ENCODE data around the gene RAB11FIP4. TPM values are rescaled to one million over a fixed set of nuclear protein-coding genes. Genes with fewer than 3 reads are reported as not detected.
A peak's percentile ranks its signal among the peaks of the same experiment; 100 is the strongest.

Gene RAB11FIP4
- total RNA-seq, 1 donor from 2014 or later = 103 TPM

GRCh38 chr17:31497994-31498826 lies 106.7 kb downstream of the RAB11FIP4 start:
- Mint-ChIP-seq H3K27ac (ENCODE audit: unreplicated experiment) (no peak overlapping the region), H3K36me3 (ENCODE audit: unreplicated experiment) (no peaks in the 10 kb centered on the region), H3K4me3 (ENCODE audit: unreplicated experiment) (no peak overlapping the region), H3K4me1 (ENCODE audit: low read depth, unreplicated experiment) (peaks cover 28% of the 10 kb centered on the region), H3K27me3 (ENCODE audit: unreplicated experiment) (peaks cover 2% of the 10 kb centered on the region), H3K9me3 (ENCODE audit: unreplicated experiment) (peaks cover 6% of the 10 kb centered on the region)
- TF ChIP-seq, protein P1, sequence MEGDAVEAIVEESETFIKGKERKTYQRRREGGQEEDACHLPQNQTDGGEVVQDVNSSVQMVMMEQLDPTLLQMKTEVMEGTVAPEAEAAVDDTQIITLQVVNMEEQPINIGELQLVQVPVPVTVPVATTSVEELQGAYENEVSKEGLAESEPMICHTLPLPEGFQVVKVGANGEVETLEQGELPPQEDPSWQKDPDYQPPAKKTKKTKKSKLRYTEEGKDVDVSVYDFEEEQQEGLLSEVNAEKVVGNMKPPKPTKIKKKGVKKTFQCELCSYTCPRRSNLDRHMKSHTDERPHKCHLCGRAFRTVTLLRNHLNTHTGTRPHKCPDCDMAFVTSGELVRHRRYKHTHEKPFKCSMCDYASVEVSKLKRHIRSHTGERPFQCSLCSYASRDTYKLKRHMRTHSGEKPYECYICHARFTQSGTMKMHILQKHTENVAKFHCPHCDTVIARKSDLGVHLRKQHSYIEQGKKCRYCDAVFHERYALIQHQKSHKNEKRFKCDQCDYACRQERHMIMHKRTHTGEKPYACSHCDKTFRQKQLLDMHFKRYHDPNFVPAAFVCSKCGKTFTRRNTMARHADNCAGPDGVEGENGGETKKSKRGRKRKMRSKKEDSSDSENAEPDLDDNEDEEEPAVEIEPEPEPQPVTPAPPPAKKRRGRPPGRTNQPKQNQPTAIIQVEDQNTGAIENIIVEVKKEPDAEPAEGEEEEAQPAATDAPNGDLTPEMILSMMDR (IDR thresholded peaks at IDR 0.05; ENCODE audit: partially characterized antibody, unreplicated experiment) = no peak
- no peak for DNase-seq

DNA sequence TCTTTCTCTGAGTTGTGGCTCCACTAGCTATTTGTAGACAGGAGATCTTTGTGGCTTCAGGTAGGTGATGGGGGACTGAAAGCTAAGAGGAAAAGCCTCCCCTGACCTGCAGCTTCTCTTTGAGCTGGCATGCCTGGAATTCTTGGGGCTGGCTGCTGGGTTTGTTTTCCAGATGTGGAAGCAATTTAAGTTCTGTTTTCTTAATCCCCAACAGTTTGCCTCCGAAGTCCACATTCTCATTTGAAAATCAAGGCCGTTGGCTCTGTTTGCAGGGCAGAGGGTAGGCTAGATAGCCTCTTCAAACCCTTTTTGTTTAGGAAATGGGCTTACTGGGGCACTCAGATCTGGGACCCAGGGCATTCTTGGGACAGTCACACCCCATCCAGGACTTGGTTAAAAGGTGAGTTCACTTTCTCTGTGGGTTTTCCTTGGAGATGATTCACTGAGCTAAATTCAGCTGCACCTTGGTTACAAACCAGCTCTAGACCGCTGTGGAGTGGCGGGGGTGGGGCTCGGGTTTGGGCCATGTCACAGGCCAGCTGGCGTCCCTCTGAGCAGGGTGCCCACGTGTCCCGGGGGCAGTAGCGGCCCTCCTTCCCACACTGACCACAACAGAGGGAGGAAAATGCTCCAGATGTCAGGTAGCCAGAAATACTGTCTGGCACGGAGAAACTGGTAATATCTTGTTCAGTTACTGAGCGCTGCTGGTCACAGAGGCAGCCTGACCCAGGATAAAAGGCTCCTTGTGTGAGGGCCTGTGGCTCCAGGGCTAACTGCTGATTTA lies 108.5 kb downstream of the RAB11FIP4 start:
- Mint-ChIP-seq H3K4me3 (ENCODE audit: unreplicated experiment) (no peak overlapping the region), H3K27ac (ENCODE audit: unreplicated experiment) (peak overlapping the region; percentile 28), H3K9me3 (ENCODE audit: unreplicated experiment) (peaks cover 5% of the 10 kb centered on the region), H3K36me3 (ENCODE audit: unreplicated experiment) (no peaks in the 10 kb centered on the region), H3K4me1 (ENCODE audit: low read depth, unreplicated experiment) (peaks cover 21% of the 10 kb centered on the region), H3K27me3 (ENCODE audit: unreplicated experiment) (peaks cover under 1% of the 10 kb centered on the region)
- TF ChIP-seq, protein P1 (IDR thresholded peaks at IDR 0.05; ENCODE audit: partially characterized antibody, unreplicated experiment) = no peak
- peak; percentile 66 for DNase-seq

DNA sequence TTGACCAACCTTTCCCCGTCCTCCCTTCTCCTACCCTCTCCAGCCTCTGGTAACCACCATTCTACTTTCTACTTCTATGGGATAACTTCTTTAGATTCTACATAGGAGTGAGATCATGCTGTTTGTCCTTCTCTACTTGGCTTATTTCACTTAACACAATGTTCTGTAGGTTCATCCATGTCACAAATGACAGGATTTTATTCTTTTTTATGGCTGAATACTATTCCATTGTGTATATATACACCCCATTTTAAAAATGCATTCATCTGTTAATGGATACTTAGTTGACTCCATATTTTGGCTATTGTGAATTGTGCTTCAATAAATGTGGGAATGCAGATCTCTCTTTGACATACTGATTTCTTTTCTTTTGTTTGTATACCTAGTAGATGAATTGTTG lies 115.0 kb downstream of the RAB11FIP4 start:
- H3K27me3 Mint-ChIP-seq (ENCODE audit: unreplicated experiment) = peaks cover 2% of the 10 kb centered on the region
- no peak for DNase-seq
- H3K4me1 Mint-ChIP-seq (ENCODE audit: low read depth, unreplicated experiment) = peaks cover 9% of the 10 kb centered on the region
- peaks cover 3% of the 10 kb centered on the region for H3K9me3 Mint-ChIP-seq (ENCODE audit: unreplicated experiment)
- no peak overlapping the region for H3K4me3 Mint-ChIP-seq (ENCODE audit: unreplicated experiment)
- no peaks in the 10 kb centered on the region for H3K36me3 Mint-ChIP-seq (ENCODE audit: unreplicated experiment)
- TF ChIP-seq, protein P1 (IDR thresholded peaks at IDR 0.05; ENCODE audit: partially characterized antibody, unreplicated experiment) = no peak
- no peak overlapping the region for H3K27ac Mint-ChIP-seq (ENCODE audit: unreplicated experiment)

DNA sequence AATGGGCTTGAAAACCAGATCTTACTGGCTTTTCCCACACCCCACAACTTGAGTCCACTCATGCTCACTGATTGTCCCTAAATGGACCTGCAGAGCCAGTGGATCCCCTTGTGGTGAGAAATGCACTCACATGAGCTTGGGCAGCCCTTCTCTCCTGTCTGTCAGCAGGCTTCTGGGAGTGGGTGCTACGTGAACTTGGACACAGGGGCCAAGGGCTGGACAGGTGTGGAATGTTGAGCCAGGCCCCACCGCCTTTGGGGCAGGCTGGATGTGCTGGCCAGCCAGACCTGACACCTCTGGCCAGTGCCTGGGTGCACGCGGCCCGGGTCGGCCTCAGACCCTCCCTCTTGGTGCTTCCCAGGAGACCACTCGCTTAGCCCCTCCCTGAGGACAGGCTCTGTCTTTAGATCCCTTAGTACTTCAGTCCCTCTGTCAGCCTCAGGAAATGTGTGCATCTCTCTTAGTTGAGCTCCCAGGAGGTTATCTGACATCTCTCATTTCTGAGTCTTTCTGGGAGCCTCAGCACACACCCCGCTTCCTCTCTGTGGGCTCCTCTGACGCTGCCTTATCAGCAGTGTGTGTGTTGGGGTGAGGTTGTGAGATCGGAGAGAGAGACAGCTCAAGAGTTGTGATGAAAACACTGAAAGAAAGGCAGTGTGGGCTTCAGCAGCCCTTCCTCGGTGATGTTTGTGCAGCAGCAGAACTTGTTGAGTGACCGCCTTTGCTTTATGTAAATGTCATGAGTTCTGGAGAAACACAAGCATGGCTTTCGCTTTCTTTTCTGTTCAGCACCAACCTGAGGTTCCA lies 117.0 kb downstream of the RAB11FIP4 start:
- peak overlapping the region; percentile 44 for H3K27ac Mint-ChIP-seq (ENCODE audit: unreplicated experiment)
- H3K4me3 Mint-ChIP-seq (ENCODE audit: unreplicated experiment) = peak overlapping the region; percentile 38
- no peaks in the 10 kb centered on the region for H3K36me3 Mint-ChIP-seq (ENCODE audit: unreplicated experiment)
- TF ChIP-seq, protein P1 (IDR thresholded peaks at IDR 0.05; ENCODE audit: partially characterized antibody, unreplicated experiment) = peak; percentile 28
- H3K27me3 Mint-ChIP-seq (ENCODE audit: unreplicated experiment) = peaks cover 2% of the 10 kb centered on the region
- H3K4me1 Mint-ChIP-seq (ENCODE audit: low read depth, unreplicated experiment) = peaks cover 12% of the 10 kb centered on the region
- DNase-seq = no peak
- peaks cover 3% of the 10 kb centered on the region for H3K9me3 Mint-ChIP-seq (ENCODE audit: unreplicated experiment)

Data from glutamatergic neuron (in vitro differentiated cells).